ENCODE data around the gene SELENOK. TPM values are rescaled to one million over a fixed set of nuclear protein-coding genes. Genes with fewer than 3 reads are reported as not detected.

SELENOK gene
- total RNA-seq, 1 donor from 2014 or later, result 21.4 TPM

Other genes with a start within 250 kb of the SELENOK start
- 1.2 TPM for gene CHDH, start 45.4 kb downstream of the SELENOK start, total RNA-seq
- 2.2 TPM for gene IL17RB, start 45.3 kb downstream of the SELENOK start, total RNA-seq
- gene ACTR8, start 9.7 kb downstream of the SELENOK start, total RNA-seq, result 55.6 TPM
- 23.4 TPM for gene CACNA2D3, start 230.7 kb upstream of the SELENOK start, total RNA-seq

All from temporal lobe (tissue), 1 donor.